LNCaP clone FGC (cell line): Measurements from ENCODE around the gene DLL1.

ENCODE experiments used
- DNase-seq: peaks from one replicate; pipeline ENCODE4 v3.0.0-alpha.2; 2011; ENCODE audit warnings: low read depth
- H3K4me3 ChIP-seq: 2 replicates; pipeline ENCODE4 v1.5.1; 2011; ENCODE audit warnings: mild to moderate bottlenecking, low read depth, low read length, control low read depth
- TF ChIP-seq, protein P1 (sequence below): IDR thresholded peaks from 2 replicates; pipeline ENCODE4 v1.5.1; 2012; ENCODE audit warnings: mild to moderate bottlenecking; ENCODE audit not compliant: control insufficient read depth, insufficient read depth; ENCODE audit errors: extremely low read depth

DLL1 gene

DNA sequence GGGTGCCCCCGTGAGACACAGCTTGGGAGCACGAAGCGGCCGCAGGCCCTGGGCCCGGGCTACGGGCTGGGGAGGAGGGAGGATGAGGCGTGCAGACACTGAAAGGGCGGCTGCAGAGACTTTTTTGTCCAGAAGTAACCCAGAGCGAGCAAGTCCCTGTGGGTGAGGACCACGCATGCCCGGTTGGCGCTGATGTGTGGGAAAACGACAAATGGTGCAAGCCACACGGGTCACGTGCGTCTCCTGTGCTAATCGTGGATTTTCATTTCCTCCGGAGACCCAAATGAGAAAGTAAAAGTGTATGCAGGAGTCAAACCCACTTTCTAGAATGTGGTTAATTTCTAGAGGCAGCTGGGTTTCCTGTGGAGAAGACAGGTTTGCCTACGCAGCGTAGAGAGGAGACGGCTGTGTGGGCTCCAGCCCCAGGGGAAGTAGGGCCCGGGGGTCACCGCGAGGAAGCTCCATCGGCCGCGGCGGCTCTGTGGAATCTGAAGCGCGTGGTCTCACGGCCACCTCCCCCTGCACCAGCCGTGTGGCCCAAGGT lies 19.0 kb downstream of the DLL1 start:
- TF ChIP-seq, protein P1, sequence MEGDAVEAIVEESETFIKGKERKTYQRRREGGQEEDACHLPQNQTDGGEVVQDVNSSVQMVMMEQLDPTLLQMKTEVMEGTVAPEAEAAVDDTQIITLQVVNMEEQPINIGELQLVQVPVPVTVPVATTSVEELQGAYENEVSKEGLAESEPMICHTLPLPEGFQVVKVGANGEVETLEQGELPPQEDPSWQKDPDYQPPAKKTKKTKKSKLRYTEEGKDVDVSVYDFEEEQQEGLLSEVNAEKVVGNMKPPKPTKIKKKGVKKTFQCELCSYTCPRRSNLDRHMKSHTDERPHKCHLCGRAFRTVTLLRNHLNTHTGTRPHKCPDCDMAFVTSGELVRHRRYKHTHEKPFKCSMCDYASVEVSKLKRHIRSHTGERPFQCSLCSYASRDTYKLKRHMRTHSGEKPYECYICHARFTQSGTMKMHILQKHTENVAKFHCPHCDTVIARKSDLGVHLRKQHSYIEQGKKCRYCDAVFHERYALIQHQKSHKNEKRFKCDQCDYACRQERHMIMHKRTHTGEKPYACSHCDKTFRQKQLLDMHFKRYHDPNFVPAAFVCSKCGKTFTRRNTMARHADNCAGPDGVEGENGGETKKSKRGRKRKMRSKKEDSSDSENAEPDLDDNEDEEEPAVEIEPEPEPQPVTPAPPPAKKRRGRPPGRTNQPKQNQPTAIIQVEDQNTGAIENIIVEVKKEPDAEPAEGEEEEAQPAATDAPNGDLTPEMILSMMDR: no peak
- DNase-seq: no peak
- no peak overlapping the region for H3K4me3 ChIP-seq

DNA sequence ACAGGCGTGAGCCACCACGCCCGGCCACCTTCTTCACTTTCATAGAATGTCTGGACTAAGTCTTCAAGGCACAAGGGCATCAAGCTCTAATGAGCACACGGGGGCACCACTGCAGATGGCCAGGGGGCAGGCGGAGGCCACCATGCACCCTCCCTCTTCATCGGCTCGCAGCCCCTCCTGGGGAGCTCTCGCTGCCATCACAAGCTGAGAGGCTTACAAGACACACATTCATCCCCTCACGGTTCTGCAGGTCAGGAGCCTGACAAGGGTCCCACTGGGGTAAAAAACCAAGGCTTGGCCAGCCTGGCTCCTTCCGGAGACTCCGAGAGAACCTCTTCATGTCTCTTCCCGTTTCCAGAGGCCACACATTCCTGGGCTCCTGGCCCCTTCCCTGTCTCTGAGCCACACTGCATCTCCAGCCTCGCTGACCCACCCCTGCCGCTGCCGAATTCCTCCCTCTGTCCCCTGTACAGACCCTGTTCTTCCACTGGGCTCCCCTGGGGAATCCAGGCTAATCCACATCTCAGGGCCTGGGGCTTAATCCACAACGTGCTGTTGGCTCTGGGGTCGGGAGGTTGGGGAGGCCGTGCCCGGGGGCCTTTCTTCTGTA lies 19.8 kb downstream of the DLL1 start:
- no peak for DNase-seq
- no peak overlapping the region for H3K4me3 ChIP-seq
- TF ChIP-seq, protein P1: no peak

DNA sequence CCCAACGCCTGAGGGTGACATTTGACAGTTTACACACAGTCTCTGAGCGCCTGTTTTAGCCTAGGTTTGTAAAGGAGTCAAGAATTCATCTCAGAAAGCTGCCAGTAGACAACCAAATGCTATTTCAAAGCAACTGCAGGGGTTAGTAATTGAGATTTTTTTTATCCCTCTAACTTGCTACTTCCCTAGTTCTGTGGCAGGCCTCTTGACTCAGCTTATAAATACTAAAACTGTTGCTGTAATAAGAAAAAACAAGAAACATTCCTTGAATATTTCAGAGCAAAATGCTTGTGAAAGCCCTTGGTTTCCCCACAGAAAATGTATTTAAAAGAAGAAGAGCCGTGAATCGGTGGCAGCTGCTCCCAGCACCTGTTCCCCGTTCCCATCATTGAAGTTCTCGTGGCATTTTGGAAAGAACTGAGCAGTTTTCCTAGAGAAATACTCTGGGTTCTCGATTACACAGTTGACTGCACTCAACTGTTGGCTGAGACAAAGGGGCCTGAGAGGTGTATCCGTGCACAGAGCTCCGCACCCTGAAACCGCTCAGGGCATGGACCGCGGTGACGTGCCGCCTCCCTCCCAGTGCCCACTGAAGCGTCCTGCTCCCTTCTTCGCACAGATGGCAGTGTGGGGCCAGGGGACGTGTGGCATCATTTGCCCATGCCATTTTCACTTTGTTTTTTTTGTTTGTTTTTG lies 20.9 kb downstream of the DLL1 start:
- H3K4me3 ChIP-seq: no peak overlapping the region
- DNase-seq: no peak
- TF ChIP-seq, protein P1: no peak

DNA sequence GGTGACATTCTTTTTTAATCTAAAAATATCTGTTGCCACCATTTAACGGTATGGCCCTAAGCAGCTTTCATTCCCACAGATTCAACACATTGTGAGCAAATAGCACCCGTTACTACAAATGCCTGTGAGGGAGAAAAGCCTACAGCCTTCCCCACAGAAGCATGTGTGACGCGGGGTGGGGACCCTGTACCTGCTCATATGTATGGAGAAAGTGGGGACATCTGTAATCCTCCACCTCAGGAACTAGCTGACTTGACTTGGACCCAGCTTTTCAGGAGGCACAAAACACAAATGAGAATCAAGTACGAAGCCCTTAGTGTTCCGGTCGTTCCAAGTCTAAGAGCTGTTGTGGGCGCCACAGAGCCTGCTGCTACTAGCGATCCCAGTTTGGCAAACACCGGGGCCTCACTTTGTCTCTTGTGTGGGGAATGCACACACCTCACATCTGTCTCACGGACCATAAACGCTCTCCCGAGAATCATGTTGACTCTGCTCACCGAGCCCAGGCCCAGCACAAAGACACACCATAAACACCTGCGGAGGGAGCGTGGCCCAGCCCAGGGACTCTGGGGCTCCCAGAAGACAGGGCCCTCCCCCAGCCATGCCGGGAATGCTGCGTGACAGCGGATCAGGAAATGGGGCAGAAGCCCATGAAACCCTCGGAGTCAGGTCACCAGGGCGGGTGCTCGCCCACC lies 21.6 kb downstream of the DLL1 start:
- TF ChIP-seq, protein P1: no peak
- DNase-seq: no peak
- no peak overlapping the region for H3K4me3 ChIP-seq

DNA sequence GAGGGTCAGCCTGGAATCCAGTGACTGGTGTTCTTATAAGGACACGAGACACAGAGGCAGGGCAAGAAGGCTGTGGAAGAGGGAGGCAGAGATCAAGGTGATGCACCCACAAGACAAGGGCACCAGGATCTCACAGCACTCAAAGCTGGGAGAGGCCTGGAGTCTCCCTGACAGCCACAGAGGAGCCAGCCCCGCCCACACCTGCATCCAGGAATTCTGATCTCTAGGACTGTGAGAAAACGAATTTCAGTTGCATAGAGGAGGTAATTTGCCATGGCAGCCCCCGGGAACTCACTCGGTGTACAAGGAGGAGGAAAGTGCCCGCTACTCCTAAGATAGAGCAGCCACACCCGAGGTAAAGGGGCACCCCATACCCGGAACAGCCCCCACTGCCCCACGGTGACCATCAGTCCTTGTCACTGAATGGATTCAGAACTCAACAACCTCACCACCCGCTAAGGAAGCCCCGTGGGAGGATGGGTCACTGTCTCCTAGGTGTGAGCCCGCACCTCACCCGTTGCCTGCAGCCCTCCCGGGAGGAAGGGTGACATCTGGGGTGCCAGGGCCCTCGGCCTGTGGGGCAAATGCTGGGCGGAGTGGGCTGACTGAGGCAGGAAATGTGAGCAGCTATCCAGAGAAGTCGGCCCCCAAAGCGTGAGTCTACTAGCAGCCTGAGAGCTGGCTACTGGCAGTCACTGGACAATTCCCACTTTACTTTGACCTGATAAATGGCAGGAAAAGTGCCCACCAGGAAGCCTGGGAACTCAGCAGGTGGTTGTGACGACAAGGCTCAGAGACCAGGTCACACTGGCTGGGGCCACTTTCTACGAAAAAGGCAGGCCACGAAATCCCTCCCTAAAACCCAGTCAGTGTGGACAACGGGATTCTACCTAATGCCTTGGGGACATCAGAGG lies 22.4 kb downstream of the DLL1 start:
- TF ChIP-seq, protein P1: no peak
- DNase-seq: no peak
- no peak overlapping the region for H3K4me3 ChIP-seq

DNA sequence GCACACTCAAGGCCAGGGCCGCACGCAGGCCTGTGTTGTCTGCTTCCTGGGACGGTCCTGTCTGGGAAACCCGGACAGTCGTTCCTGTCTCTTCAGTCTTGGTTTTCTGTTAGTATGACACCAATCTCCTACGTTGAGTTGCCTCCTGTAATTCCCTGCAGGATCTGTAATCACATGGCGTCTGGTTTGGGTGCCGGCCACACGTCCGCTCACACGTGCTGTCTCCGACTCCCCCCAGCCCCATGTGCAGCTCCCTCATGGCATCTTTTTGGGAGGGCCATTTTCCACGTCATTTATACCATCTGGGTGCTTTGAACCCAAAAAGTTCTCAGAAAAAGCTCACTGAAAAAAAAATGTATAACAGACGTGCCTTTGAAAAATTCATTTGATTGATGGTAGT lies 23.2 kb downstream of the DLL1 start:
- TF ChIP-seq, protein P1: no peak
- DNase-seq: no peak
- no peak overlapping the region for H3K4me3 ChIP-seq
